Mucosa of rectum (tissue), 2 donors: ENCODE data around the gene ZAR1.
A peak's percentile ranks its signal among the peaks of the same experiment; 100 is the strongest.

ENCODE experiments used
- H3K27ac ChIP-seq, 2 donors: one replicate each; pipeline ENCODE4 v1.7.0; 2013; ENCODE audit warnings: inconsistent platforms in 2 of 2, low read depth in 2 of 2, low read length in 2 of 2
- H3K27me3 ChIP-seq, 2 donors: one replicate each; pipeline ENCODE4 v1.7.0; 2013; ENCODE audit warnings: low read length in 2 of 2; ENCODE audit not compliant: control insufficient read depth in 2 of 2, insufficient read depth in 2 of 2
- H3K36me3 ChIP-seq, 2 donors: one replicate each; pipeline ENCODE4 v1.7.0; 2013; ENCODE audit warnings: low read length in 2 of 2; ENCODE audit not compliant: control insufficient read depth in 2 of 2, insufficient read depth in 2 of 2
- H3K4me1 ChIP-seq, 2 donors: one replicate each; pipeline ENCODE4 v1.7.0; 2013; ENCODE audit warnings: low read length in 2 of 2, mild to moderate bottlenecking in 1 of 2; ENCODE audit not compliant: control insufficient read depth in 2 of 2, insufficient read depth in 2 of 2
- H3K4me3 ChIP-seq, 2 donors: one replicate each; pipeline ENCODE4 v1.7.0; 2013; ENCODE audit warnings: low read length in 2 of 2
- H3K9ac ChIP-seq, 2 donors: one replicate each; pipeline ENCODE4 v1.7.0; 2013; ENCODE audit warnings: low read length in 2 of 2, low read depth in 1 of 2, mild to moderate bottlenecking in 1 of 2
- H3K9me3 ChIP-seq, 2 donors: one replicate each; pipeline ENCODE4 v1.7.0; 2013; ENCODE audit warnings: low read length in 2 of 2; ENCODE audit not compliant: control insufficient read depth in 2 of 2
- donor health status: healthy.
- donor health status: Normal muscosa, but diverticular disease.

ZAR1 gene

GRCh38 chr4:48467442-48467841 is 22.6 kb upstream of the ZAR1 start:
- Histone ChIP-seq H3K36me3 (no peaks in the 10 kb centered on the region), H3K9me3 (no peaks in the 10 kb centered on the region), H3K4me1 (no peaks in the 10 kb centered on the region), H3K9ac (no peak overlapping the region), H3K4me3 (no peak overlapping the region), H3K27me3 (no peaks in the 10 kb centered on the region), H3K27ac (no peak overlapping the region)

DNA sequence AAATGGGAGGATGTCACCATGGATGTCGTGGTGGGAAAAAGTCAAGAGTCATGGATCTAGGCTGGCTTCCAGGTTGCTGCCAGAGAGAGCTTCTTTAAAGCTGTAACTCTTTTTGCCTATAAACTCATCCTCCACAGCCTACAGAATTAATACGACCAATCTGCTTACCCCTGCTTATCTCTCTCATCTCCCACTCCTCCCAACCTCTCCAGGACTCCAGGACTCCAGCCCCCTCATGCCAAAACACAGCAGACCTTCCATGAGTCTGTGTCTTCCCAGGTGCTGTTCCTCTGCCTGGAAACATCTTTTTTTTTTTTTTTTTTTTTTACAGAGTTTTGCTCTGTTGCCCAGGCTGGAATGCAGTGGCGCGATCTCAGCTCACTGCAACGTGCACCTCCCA is 22.2 kb upstream of the ZAR1 start:
- Histone ChIP-seq H3K27ac (no peak overlapping the region), H3K36me3 (no peaks in the 10 kb centered on the region), H3K9me3 (no peaks in the 10 kb centered on the region), H3K4me1 (no peaks in the 10 kb centered on the region), H3K4me3 (no peak overlapping the region), H3K27me3 (no peaks in the 10 kb centered on the region), H3K9ac (no peak overlapping the region)

DNA sequence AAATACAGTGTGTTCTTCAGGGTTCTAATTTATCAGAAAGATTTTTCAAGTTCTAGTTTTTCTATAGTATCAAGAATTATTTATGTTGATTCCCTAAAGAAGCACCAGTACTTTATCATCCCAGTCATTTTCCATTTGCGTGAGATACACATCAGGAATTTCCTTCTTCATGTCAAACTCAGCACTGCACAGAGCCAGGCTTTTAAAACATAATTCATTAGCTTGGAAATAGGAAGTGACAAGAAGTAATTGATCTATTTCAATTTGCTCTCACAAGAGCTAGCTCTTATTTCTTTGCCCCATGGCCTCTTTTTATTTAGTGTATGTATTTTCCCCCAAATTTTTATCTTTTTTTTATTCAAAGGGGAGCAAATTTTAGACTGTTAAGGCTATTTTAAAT is 19.9 kb upstream of the ZAR1 start:
- Histone ChIP-seq H3K9ac (no peak overlapping the region), H3K4me3 (no peak overlapping the region), H3K4me1 (no peaks in the 10 kb centered on the region), H3K27me3 (no peaks in the 10 kb centered on the region), H3K36me3 (no peaks in the 10 kb centered on the region), H3K27ac (no peak overlapping the region), H3K9me3 (no peaks in the 10 kb centered on the region)

- Histone ChIP-seq H3K36me3 (no peaks in the 10 kb centered on the region), H3K9me3 (no peaks in the 10 kb centered on the region), H3K9ac (no peak overlapping the region), H3K4me3 (no peak overlapping the region), H3K4me1 (no peaks in the 10 kb centered on the region), H3K27me3 (no peaks in the 10 kb centered on the region), H3K27ac (no peak overlapping the region)
Observed at GRCh38 chr4:48470570-48470969, 19.5 kb upstream of the ZAR1 start.

DNA sequence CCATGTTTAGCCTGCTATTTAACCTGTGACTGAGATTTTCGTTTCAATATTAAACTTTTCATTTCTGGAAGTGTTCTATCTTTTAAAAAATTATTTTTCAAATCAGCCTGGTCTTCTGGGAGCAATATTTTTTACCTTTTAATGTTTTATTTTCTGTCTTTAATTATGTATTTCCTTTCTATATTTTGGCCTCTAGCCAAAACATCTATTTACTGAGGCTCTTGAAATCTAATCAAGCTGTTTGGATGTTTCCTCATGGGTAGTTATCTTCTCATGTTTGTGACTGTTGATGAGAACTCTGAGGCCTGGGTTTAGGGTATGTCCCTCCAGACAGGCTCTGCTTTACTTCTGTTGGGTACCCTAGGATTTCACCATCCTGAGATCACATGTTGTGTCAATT is 17.3 kb upstream of the ZAR1 start:
- Histone ChIP-seq H3K27ac (no peak overlapping the region), H3K9me3 (no peaks in the 10 kb centered on the region), H3K9ac (no peak overlapping the region), H3K4me3 (no peak overlapping the region), H3K36me3 (no peaks in the 10 kb centered on the region), H3K27me3 (no peaks in the 10 kb centered on the region), H3K4me1 (no peaks in the 10 kb centered on the region)

DNA sequence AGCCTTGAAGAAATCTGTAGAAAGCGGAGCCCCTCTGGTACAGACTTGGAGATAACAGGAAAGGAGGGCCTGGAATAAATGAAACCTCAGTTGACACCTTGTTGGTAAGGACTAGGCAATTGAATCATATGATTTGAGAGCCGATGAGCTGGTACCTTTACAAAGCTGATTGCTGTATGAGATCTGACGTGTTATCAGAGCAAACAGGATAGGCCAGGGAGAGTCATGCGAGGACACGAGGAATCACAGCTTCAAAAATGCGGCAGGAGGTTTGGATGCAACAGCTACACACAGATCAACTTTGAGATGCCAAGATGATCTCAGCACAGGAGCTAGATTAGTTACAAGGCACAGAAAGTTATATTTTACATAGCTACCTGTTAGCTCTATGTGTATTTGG is 14.3 kb upstream of the ZAR1 start:
- H3K9ac ChIP-seq = no peak overlapping the region
- peaks cover 0 to 2% of the 10 kb centered on the region in 2 donors for H3K27me3 ChIP-seq
- no peaks in the 10 kb centered on the region for H3K4me1 ChIP-seq
- H3K27ac ChIP-seq = no peak overlapping the region
- H3K9me3 ChIP-seq = no peaks in the 10 kb centered on the region
- H3K36me3 ChIP-seq = no peaks in the 10 kb centered on the region
- H3K4me3 ChIP-seq = no peak overlapping the region

DNA sequence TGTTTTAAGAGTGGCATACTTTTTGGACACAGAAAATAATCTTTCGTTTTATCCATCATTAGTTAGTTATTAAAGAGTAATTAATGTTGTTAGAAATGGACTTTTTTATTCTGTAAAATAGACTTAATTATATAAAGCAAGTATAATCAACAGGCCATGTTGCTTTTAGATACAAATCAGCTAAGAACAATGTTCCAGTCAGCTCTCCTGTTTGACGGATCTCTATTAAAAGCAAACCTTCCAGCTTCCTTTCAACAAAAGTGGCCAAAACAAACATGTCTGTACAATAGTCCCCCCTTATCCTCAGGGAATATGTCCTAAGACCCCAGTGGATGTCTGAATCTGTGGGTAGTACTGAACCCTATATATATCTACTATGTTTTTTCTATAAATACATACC is 11.8 kb upstream of the ZAR1 start:
- no peak overlapping the region for H3K4me3 ChIP-seq
- peaks cover 10 to 15% of the 10 kb centered on the region in 2 donors for H3K27me3 ChIP-seq
- H3K9me3 ChIP-seq = no peaks in the 10 kb centered on the region
- no peaks in the 10 kb centered on the region for H3K4me1 ChIP-seq
- no peak overlapping the region for H3K27ac ChIP-seq
- H3K36me3 ChIP-seq = no peaks in the 10 kb centered on the region
- no peak overlapping the region for H3K9ac ChIP-seq

DNA sequence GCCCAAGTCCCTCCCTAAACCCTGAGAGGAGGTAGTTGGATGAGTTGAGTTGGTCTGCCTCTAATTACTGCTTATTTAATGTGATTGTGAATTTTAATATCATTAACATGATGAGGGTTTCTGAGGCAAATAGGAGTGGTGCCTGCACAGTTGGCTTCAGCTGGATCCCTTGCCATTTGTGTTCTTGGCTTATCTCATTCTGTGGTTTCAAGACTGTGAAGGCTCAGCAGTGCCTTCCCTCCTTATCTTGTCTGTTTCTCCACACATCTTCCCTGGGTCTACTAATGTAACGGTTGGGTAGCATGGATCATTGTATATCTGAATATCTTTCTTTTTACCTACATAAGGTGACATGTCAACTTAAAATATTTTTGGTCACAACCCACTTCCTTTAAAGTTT is 8.5 kb upstream of the ZAR1 start:
- Histone ChIP-seq H3K9ac (no peak overlapping the region), H3K27ac (no peak overlapping the region), H3K9me3 (no peaks in the 10 kb centered on the region), H3K4me3 (no peak overlapping the region), H3K36me3 (no peaks in the 10 kb centered on the region), H3K27me3 (peaks cover 26 to 37% of the 10 kb centered on the region in 2 donors), H3K4me1 (no peaks in the 10 kb centered on the region)

- Histone ChIP-seq H3K9me3 (no peaks in the 10 kb centered on the region), H3K9ac (no peak within 1 kb of the TSS), H3K4me3 (peak within 1 kb of the TSS; percentile 13 to 17), H3K27ac (no peak within 1 kb of the TSS), H3K36me3 (no peaks in the 10 kb centered on the region), H3K4me1 (no peaks in the 10 kb centered on the region), H3K27me3 (peaks cover 31 to 41% of the 10 kb centered on the region in 2 donors)
Observed at GRCh38 chr4:48483006-48483776, 6.9 kb upstream of the ZAR1 start, which contains the start of gene SLC10A4. TSS of gene SLC10A4 (plus strand) at chr4:48483343. CDS start at chr4:48483562, 219 bp downstream.

- Histone ChIP-seq H3K4me3 (peak overlapping the region; percentile 13 to 17), H3K9me3 (no peaks in the 10 kb centered on the region), H3K36me3 (no peaks in the 10 kb centered on the region), H3K27ac (no peak overlapping the region), H3K27me3 (peaks cover 38 to 43% of the 10 kb centered on the region in 2 donors), H3K9ac (no peak overlapping the region), H3K4me1 (no peaks in the 10 kb centered on the region)
Observed at GRCh38 chr4:48483777-48484493, 6.1 kb upstream of the ZAR1 start.
